WTC11 (cell line): Measurements from ENCODE around the gene TXNRD1.

Experiments used
- CREB1 ChIP-seq: sonication (generic); formaldehyde crosslinking; IDR thresholded peaks from 2 replicates; pipeline ENCODE4 v1.8.0; 2023; ENCODE audit warnings: mild to moderate bottlenecking, missing genetic modification reagents
- CTCF ChIP-seq: fragments of 200-600 bp; IDR thresholded peaks from 2 replicates; pipeline ENCODE4 v1.8.0; 2022; ENCODE audit warnings: antibody characterized with exemption
- ETV6 ChIP-seq: sonication (generic); formaldehyde crosslinking; IDR thresholded peaks from 2 replicates; pipeline ENCODE4 v1.8.1; 2022; ENCODE audit warnings: mild to moderate bottlenecking, missing genetic modification reagents
- ZBTB21 ChIP-seq: sonication (generic); formaldehyde crosslinking; IDR thresholded peaks from 2 replicates; pipeline ENCODE4 v1.8.1; 2023; ENCODE audit warnings: mild to moderate bottlenecking, missing genetic modification reagents, borderline replicate concordance

DNA sequence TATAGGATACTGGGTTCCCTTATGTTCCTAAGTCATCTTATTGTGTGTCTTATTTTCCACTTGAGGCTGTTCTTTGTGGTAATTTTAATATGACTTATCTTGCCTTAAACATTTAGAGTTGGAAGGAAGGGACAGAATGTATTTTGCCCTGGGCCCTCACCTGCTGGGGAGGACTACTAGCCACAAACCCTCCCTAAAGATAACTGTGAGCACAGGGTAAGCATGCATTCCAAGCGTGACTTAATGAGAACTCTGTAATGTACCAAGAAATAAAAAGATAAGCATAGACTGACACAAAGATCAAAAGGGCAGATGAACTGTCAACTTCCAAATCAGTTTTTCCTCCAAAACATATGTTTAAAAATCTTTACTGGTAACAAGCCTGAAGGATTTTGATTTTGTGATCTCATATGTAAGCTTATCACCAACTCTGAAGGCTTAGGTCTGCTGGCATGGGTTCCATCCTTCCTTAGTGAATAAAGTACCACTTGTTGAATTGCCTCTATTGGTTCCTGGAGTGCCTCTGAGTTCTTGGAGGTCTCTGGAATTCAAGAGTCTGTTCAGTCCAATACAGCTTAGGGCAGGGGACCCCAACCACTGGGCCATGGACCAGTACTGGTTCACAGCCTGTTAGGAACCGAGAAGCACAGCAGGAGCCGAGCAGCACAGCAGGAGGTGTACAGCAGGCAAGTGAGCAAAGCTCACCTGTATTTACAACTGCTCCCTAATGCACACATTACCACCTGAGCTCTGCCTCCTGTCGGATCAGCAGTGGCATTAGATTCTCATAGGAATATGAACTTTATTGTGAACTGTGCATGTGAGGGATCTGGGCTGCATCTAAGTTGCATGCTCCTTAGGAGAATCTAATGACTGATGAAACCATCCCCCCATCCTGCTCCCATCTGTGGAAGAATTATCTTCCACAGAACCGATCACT, 47.8 kb upstream of the TXNRD1 start:
- no peak for TF ChIP-seq CREB1 (CRISPR knock-in tag)
- no peak for TF ChIP-seq ZBTB21 (CRISPR knock-in tag)
- TF ChIP-seq ETV6 (CRISPR knock-in tag), result no peak
- TF ChIP-seq CTCF, result no peak
